Natural killer cell treated with Interleukin-12 subunit alpha and Interleukin-12 subunit beta and Interleukin-15 and Interleukin-18, amount 100 ng/mL, for 72 hours (primary cell): Measurements from ENCODE around the gene MS4A4E. TPM values are rescaled to one million over a fixed set of nuclear protein-coding genes. Genes with fewer than 3 reads are reported as not detected.

Experiments
- ATAC-seq, 2 donors: fragments of 150-1000 bp; cut with Tn5 transposase in 1 of 2; sonication (Bioruptor Pico), chemical (Tn5 transposase) in 1 of 2; 2 replicates each; pipeline ENCODE4 v1.10.0; 2021
- DNase-seq: peaks from one replicate; pipeline ENCODE4 v3.0.0; 2022; ENCODE audit warnings: low spot score
- H3K27ac Mint-ChIP-seq, 2 donors: 1 replicate in 1 of 2; 2 replicates in 1 of 2; pipeline ENCODE4 v1.8.0; 2022; ENCODE audit warnings: mixed read lengths in 2 of 2, mild to moderate bottlenecking in 1 of 2, moderate library complexity in 1 of 2
- H3K27me3 Mint-ChIP-seq, 2 donors: 1 replicate in 1 of 2; 2 replicates in 1 of 2; pipeline ENCODE4 v1.8.0; 2022; ENCODE audit warnings: mixed read lengths in 2 of 2
- H3K36me3 Mint-ChIP-seq: one replicate; pipeline ENCODE4 v1.8.0; 2022; ENCODE audit warnings: mixed read lengths
- H3K4me1 Mint-ChIP-seq, 2 donors: 1 replicate in 1 of 2; 2 replicates in 1 of 2; pipeline ENCODE4 v1.8.0; 2022; ENCODE audit warnings: low read depth in 2 of 2, mixed read lengths in 2 of 2, mild to moderate bottlenecking in 1 of 2
- H3K4me3 Mint-ChIP-seq: one replicate; pipeline ENCODE4 v1.8.0; 2022; ENCODE audit warnings: mixed read lengths
- H3K9me3 Mint-ChIP-seq: 2 replicates; pipeline ENCODE4 v1.8.0; 2022; ENCODE audit warnings: mixed read lengths
- total RNA-seq, 2 donors: library from RNA; stranded (reverse); gene quantifications; one replicate each; pipeline ENCODE4 v1.2.3, GENCODE V29; 2022

The MS4A4E gene
- total RNA-seq, 2 donors from 2014 or later: 2.6 TPM; not detected in 1

DNA sequence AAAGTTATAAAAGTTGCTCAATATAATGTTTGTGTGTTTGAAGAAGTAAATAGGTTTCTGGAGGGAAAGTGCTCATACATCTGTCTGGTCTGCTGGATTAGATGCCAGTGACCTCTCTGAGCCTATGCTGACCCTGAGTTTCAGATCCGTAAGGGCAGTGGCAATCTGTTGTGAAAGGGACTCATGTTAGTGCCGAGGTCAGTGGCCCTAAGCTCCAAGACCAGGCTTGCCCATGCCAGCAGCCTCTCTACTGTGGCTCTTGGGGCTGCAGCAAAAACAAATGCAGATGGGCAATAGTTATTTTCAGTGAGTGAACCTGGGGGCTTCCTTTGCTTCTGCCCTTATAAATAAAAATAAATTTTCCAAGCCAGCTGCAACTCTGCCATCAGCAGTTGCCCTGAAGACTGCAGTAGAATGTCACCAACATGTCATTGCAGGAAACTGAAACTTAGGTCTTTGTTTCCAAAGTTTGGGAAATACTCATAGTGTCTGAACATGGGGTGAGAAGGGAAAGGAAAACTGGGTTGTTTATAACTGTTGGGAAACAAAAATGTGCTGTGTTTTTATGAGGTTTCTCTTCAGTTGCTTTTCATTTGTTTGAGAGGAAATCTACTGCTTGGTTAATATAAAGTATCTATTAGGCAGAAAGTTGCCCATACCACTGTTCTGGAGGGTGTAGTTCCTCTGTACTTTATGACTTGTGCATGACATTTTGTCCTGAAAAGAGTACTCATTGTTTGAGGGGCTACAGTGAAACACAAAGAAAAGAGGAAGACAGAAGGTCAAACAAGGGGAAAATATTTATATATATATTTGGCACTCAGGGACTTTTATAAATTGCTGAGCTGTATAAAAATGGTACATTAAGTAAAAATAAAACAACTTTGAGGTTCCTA is 9.5 kb upstream of the MS4A4E start:
- no peak for ATAC-seq
- H3K36me3 Mint-ChIP-seq: no peaks in the 10 kb centered on the region
- H3K27ac Mint-ChIP-seq: no peak overlapping the region
- H3K9me3 Mint-ChIP-seq: no peaks in the 10 kb centered on the region
- peaks cover 14 to 34% of the 10 kb centered on the region in 2 donors for H3K27me3 Mint-ChIP-seq
- no peaks in the 10 kb centered on the region for H3K4me1 Mint-ChIP-seq
- no peak for DNase-seq
- H3K4me3 Mint-ChIP-seq: no peak overlapping the region

GRCh38 chr11:60251485-60252212 is 8.7 kb upstream of the MS4A4E start:
- ATAC-seq: no peak
- H3K9me3 Mint-ChIP-seq: no peaks in the 10 kb centered on the region
- no peaks in the 10 kb centered on the region for H3K36me3 Mint-ChIP-seq
- peaks cover 14 to 32% of the 10 kb centered on the region in 2 donors for H3K27me3 Mint-ChIP-seq
- H3K4me3 Mint-ChIP-seq: no peak overlapping the region
- no peak overlapping the region for H3K27ac Mint-ChIP-seq
- no peak for DNase-seq
- H3K4me1 Mint-ChIP-seq: no peaks in the 10 kb centered on the region

DNA sequence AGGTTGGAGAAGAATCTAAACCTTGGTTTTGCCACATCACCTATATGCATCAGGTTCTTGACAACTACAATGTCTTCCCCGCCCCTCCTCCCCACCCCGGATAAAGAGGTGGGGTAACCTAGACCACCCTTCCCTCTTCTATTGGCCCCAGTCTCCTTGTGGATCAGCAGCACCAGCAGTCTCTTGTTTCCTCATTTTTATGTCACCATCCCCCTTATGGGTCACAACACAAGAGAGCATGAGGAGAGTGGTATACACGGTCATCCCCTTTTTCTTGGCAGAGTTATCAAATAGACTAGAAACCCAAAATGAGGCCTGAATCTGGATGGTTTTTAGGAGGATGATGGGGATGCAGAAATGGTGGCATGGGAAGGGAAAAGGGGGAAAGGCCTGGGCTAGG is 1.2 kb downstream of the MS4A4E start:
- no peak for ATAC-seq
- Mint-ChIP-seq H3K27ac (no peak overlapping the region), H3K4me1 (no peaks in the 10 kb centered on the region), H3K9me3 (no peaks in the 10 kb centered on the region), H3K4me3 (no peak overlapping the region), H3K27me3 (peaks cover 28 to 56% of the 10 kb centered on the region in 2 donors), H3K36me3 (no peaks in the 10 kb centered on the region)
- DNase-seq: no peak

- ATAC-seq (no peak), DNase-seq (no peak)
- Mint-ChIP-seq H3K27ac (no peak overlapping the region), H3K4me1 (no peaks in the 10 kb centered on the region), H3K36me3 (no peaks in the 10 kb centered on the region), H3K9me3 (no peaks in the 10 kb centered on the region), H3K27me3 (peaks cover 24 to 57% of the 10 kb centered on the region in 2 donors), H3K4me3 (peak overlapping the region; percentile 10)
Observed at GRCh38 chr11:60240662-60241061, 2.3 kb downstream of the MS4A4E start.

- DNase-seq (no peak), ATAC-seq (no peak)
- Mint-ChIP-seq H3K4me1 (no peaks in the 10 kb centered on the region), H3K9me3 (no peaks in the 10 kb centered on the region), H3K4me3 (no peak overlapping the region), H3K36me3 (no peaks in the 10 kb centered on the region), H3K27me3 (peaks cover 16 to 34% of the 10 kb centered on the region in 2 donors), H3K27ac (no peak overlapping the region)
Observed at GRCh38 chr11:60235321-60235720, 7.6 kb downstream of the MS4A4E start.

DNA sequence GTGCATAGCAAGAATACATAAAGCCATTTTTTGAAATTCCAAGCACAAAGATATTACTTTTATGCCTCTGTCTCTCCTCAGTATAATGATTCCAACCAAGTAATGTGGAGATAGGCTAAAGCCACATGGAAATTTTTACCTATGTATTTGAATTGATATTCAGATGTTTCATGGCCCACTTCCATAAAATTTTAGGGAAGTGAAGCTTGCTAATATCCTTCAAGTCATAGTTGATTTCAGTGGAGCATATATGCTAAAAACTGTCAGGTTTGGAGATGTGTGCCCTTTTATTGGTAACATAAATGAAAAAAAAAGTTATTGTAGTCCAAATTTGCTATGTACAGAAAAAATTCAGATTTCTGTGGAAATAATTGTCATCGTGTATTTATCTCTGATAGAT is 12.3 kb downstream of the MS4A4E start:
- no peak overlapping the region for H3K27ac Mint-ChIP-seq
- no peak overlapping the region for H3K4me3 Mint-ChIP-seq
- no peaks in the 10 kb centered on the region for H3K4me1 Mint-ChIP-seq
- no peak for DNase-seq
- H3K27me3 Mint-ChIP-seq: peaks cover 0 to 6% of the 10 kb centered on the region in 2 donors
- H3K36me3 Mint-ChIP-seq: no peaks in the 10 kb centered on the region
- ATAC-seq: no peak
- no peaks in the 10 kb centered on the region for H3K9me3 Mint-ChIP-seq

- H3K27me3 Mint-ChIP-seq: peaks cover 8 to 27% of the 10 kb centered on the region in 2 donors
- H3K36me3 Mint-ChIP-seq: no peaks in the 10 kb centered on the region
- no peaks in the 10 kb centered on the region for H3K9me3 Mint-ChIP-seq
- H3K27ac Mint-ChIP-seq: no peak overlapping the region
- no peak for DNase-seq
- H3K4me1 Mint-ChIP-seq: no peaks in the 10 kb centered on the region
- no peak overlapping the region for H3K4me3 Mint-ChIP-seq
- ATAC-seq: no peak
Observed at GRCh38 chr11:60222141-60222540, 20.8 kb downstream of the MS4A4E start.

- ATAC-seq (no peak), DNase-seq (no peak)
- no peaks in the 10 kb centered on the region for H3K36me3 Mint-ChIP-seq
- H3K27ac Mint-ChIP-seq: no peak overlapping the region
- no peaks in the 10 kb centered on the region for H3K9me3 Mint-ChIP-seq
- no peak overlapping the region for H3K4me3 Mint-ChIP-seq
- H3K27me3 Mint-ChIP-seq: peaks cover 8 to 27% of the 10 kb centered on the region in 2 donors
- H3K4me1 Mint-ChIP-seq: no peaks in the 10 kb centered on the region
Observed at GRCh38 chr11:60221692-60222091, 21.2 kb downstream of the MS4A4E start.

GRCh38 chr11:60221181-60221580 is 21.8 kb downstream of the MS4A4E start:
- Mint-ChIP-seq H3K27ac (no peak overlapping the region), H3K4me3 (no peak overlapping the region), H3K27me3 (peaks cover 8 to 27% of the 10 kb centered on the region in 2 donors), H3K4me1 (no peaks in the 10 kb centered on the region), H3K9me3 (no peaks in the 10 kb centered on the region), H3K36me3 (no peaks in the 10 kb centered on the region)
- ATAC-seq: no peak
- no peak for DNase-seq

- Mint-ChIP-seq H3K4me1 (no peaks in the 10 kb centered on the region), H3K36me3 (no peaks in the 10 kb centered on the region), H3K4me3 (no peak overlapping the region), H3K27ac (no peak overlapping the region), H3K9me3 (no peaks in the 10 kb centered on the region), H3K27me3 (peaks cover 10 to 31% of the 10 kb centered on the region in 2 donors)
- no peak for ATAC-seq
- DNase-seq: no peak
Observed at GRCh38 chr11:60214386-60214785, 28.6 kb downstream of the MS4A4E start.

DNA sequence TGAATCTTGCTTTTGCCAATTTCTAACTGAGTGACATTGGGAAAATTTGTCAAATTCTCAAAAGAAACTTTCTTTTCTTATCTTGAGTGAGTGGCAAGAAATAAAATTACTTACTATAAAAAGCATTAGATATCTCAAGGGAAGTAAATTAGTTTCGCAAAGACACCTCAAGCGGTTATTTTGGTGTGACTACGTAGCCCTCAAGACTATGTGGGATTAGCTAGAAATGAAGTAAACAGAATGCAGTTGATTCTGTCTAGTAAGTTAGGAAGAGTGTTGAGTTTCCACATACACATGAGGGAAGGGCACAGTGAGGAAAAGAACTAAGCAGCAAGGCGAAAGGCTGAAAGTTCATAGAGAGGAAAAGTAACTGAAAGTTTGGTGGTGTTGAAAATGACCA is 31.7 kb downstream of the MS4A4E start:
- Mint-ChIP-seq H3K36me3 (no peaks in the 10 kb centered on the region), H3K27me3 (peaks cover 8 to 22% of the 10 kb centered on the region in 2 donors), H3K4me3 (no peak overlapping the region), H3K4me1 (no peaks in the 10 kb centered on the region), H3K9me3 (no peaks in the 10 kb centered on the region), H3K27ac (no peak overlapping the region)
- ATAC-seq (no peak), DNase-seq (no peak)

- no peaks in the 10 kb centered on the region for H3K4me1 Mint-ChIP-seq
Observed at GRCh38 chr11:60209977-60210376, 33.0 kb downstream of the MS4A4E start.

DNA sequence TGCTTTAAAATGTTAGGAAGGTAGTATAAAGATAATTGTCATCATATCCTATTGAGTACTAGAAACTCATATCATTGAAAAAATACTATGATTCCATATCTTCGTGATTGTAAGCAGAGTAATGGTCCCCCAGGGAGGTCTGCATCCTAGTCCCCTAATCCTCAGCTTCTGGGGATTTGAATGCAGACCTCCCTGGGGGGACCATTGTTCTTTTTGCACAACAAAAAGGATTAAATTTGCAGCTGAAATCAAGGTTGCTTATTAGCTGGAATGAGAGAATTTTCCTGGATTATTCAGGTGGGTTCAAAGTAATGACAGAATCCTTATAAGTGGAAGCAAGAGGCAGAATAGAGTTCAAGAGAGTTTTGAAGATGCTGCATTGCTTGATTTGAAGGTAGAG is 34.0 kb downstream of the MS4A4E start:
- Mint-ChIP-seq H3K36me3 (no peaks in the 10 kb centered on the region), H3K4me1 (no peaks in the 10 kb centered on the region), H3K4me3 (no peak overlapping the region), H3K27me3 (peaks cover 13 to 22% of the 10 kb centered on the region in 2 donors), H3K27ac (no peak overlapping the region), H3K9me3 (no peaks in the 10 kb centered on the region)
- no peak for ATAC-seq
- DNase-seq: no peak

More at GRCh38 chr11:60209977-60210376, 33.0 kb downstream of the MS4A4E start:
- no peak overlapping the region for H3K27ac Mint-ChIP-seq
- ATAC-seq (no peak), DNase-seq (no peak)
- no peaks in the 10 kb centered on the region for H3K36me3 Mint-ChIP-seq
- no peak overlapping the region for H3K4me3 Mint-ChIP-seq
- peaks cover 10 to 22% of the 10 kb centered on the region in 2 donors for H3K27me3 Mint-ChIP-seq
- H3K9me3 Mint-ChIP-seq: no peaks in the 10 kb centered on the region
